HG02763 (cell line): ENCODE results near the gene GPRIN3.

Source experiments
- ATAC-seq: cut with Tn5 transposase; IDR thresholded peaks from one replicate; pipeline ENCODE4 v1.9.1; 2021; ENCODE audit warnings: mild to moderate bottlenecking, moderate library complexity; ENCODE audit not compliant: unreplicated experiment

The GPRIN3 gene

GRCh38 chr4:89294573-89295269 lies 12.9 kb downstream of the GPRIN3 start:
- peak; percentile 69 for ATAC-seq

DNA sequence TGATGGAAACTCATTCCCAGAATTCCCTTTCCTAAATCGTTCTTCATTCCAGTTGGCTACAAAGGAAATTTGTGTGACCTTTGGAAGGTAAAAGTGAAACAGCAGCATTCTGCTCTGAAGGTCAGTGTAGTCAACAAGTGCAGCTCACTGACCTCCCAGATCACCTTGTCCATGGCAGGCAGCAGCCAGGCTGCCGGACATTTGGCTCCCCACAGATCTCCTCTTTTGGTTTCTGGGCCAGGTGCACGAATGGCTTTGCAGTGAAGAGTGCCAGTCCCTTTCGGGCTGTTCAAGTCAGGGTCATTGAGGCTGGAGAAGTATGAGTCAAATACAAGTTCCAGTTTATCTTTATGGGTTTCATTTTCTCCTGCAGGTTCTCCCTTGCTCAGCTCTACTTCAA lies 14.3 kb downstream of the GPRIN3 start:
- ATAC-seq, result no peak

GRCh38 chr4:89290727-89291516 lies 16.7 kb downstream of the GPRIN3 start:
- peak; percentile 50 for ATAC-seq

DNA sequence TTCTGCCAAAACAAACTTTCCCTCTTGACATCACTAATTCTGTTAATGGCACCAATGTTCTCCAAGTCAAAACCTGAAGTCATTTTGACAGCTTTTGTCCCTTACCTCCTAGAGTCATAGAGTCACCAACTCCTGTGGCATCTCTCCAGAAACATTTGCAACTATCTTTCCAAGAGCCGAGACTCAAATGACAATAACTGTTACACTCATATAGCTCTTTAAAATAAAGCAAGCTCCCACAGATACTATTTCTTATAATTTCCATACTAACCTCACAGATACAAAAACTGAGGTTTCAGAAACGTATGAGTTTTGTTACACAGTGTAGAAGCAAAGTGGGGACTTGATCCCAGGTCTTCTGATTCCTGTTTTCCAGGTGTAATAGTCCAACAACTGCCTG lies 18.3 kb downstream of the GPRIN3 start:
- no peak for ATAC-seq

DNA sequence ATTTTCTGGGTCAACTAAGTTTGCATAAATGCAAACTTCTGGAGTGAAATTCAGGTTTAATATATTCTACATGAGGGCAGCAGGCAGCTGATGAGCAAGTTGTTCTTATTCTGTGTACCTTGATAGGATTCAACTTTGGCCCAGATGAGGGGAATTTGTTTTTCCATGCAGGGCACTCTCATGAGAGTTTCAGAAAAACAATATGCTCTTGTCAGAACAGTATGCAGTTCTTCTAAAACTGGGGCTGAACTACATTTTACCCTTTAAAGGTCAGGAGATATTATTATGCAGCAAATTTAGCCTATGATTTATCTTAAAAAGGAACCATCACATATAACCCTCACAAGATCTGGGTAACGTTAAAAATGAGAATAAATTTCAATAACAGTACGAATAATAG lies 19.2 kb downstream of the GPRIN3 start:
- no peak for ATAC-seq

- no peak for ATAC-seq
These were observed 19.7 kb downstream of the GPRIN3 start for GRCh38 chr4:89287945-89288344.

- ATAC-seq, result no peak
These were observed 21.9 kb downstream of the GPRIN3 start for GRCh38 chr4:89285745-89286144.

DNA sequence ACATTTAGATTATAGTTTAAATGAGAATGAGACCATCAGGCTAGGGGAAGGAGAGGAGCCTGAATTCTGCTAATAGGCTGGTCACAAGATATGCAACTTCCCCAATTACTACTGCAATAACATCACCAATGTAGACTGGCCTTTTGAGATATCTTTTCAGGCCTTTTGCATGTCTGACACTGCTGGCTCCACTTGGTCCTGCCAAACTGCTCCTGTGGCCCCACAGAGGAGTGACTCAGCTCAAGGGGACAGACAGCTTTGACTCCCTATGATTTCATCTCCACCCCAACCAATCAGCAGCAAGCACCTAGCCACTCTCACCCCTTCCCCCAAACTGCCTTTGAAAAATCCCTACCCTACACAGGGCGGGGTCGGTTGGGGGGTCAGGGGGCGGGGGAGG lies 22.8 kb downstream of the GPRIN3 start:
- ATAC-seq, result no peak

GRCh38 chr4:89284020-89284424 lies 23.6 kb downstream of the GPRIN3 start:
- no peak for ATAC-seq

DNA sequence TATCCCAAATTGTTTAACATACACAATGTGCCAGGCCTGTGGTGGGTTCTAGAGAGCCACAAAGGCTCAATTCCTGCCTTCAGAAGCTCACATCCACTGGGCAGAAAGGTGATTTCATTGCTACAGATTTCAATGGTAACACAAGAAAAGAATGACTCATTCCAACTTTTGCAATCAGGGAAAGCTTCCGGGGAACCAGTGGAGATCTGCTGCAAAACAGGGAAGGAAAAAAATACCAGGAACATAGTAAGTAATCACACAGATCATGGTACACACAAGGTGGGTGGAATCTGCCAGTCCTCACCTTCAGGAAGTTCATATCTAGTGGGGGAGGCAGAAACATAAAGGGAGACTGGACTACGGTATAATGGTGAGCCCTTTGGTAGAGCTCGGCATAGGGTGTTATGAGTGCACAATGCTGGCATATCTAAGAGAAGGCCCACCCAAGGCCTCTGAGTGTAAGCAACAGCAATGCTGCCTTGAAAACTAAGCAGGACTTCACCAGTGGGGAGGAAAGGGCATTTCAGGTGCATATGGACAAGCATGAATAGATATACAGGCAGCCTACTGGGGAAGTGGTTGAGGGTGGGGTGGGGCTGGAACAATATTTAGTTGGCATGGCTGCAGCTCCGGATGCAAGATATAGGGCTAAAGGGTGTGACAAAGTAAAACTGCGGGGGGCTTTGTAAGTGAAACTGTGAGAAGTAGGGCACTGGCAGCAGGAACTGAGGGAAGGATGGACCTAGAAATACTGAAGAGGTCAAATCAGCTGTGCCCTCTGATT lies 24.2 kb downstream of the GPRIN3 start:
- ATAC-seq, result no peak

DNA sequence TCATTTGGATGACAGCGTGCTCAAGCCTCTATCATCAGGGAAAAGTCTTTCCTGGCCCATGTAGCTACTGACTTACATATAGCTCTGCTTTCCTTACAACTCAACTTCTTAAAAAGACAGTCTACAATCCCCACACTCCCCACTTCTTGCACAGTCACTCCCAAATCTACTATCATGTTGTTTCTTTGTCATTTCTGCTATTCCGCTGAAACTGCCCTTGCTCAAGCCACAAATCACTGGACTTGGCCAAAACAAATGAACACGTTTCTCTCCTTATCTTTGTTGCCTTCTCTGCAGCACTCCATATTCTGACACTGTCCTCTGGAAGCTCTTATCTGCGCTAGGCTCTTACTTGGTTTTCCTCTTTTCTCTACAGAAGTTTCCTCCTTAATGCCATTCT lies 28.2 kb downstream of the GPRIN3 start:
- no peak for ATAC-seq

- ATAC-seq, result no peak
These were observed 30.2 kb downstream of the GPRIN3 start for GRCh38 chr4:89277412-89277811.

DNA sequence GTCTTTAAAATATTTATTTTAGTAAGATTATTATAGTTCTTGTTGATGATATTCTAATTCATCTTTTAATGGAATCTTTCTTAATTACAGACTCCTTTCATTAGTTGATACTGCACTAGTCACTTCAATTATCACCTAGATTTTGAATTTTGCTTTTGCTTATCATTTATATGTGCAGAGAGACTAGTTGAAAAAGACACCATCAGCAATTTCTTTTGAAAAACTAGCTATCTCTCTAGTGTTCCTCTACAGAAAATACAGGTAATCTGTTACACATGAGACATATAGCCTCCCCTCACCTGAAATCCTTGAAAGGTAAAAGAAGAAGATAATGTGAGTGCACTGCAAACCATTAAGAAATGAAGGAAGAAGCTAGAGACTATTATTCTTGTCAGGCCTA lies 31.3 kb downstream of the GPRIN3 start:
- no peak for ATAC-seq

DNA sequence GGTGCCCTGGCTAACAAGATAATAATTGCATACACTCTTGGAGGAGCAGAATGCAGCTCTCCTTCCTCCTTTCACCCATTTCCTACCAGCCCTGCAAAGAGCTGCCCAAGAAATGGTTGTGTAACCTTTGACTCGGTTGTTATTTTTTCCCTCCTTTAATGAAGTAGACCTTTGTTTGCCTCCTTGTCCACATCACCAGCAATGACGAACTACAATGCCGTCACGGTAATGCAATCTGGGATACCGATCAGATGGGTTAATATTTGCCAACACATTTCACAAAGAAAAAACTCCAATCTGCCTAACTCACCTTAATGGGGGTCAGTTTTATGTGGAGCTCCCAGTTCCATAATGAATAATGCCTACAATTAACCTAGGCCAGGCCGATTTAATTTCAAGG lies 32.0 kb downstream of the GPRIN3 start:
- no peak for ATAC-seq

DNA sequence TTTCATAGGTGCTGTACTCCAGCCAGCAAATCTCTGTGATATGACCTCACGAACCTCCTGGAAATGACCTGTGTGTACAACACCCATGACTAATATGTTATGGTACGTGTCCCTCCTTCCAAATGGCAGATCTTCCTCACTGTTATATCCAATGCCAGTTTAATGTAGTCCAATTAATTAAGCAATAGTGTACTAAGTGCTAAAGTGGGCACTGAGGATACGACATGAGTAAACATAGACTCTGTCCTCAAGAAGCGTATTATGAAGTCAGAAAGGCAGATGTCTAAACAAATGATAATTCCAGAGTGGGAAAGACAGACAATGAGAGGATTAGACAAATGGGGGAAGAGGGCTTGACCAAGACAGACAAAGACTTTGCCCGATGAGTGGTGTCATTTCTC lies 33.9 kb downstream of the GPRIN3 start:
- no peak for ATAC-seq

DNA sequence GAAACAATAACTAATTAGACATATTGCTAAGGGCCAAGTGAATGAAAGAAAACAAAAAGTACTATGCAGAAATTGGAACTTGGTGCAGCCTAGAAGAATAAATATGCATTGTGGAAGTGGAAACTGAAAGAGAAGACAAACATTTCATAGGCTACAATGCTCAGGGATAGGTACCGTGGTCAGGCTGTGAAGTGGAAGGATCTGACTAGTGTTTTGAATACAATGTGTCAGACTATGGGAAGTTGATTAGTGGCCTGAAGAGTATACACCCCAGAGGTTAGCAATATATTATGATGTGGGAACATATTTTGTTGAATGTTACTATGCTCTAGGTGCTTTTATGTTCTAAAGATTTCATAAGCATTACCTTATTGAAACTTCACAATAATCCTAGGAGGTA lies 36.8 kb downstream of the GPRIN3 start:
- ATAC-seq, result no peak

- ATAC-seq, result no peak
These were observed 38.4 kb downstream of the GPRIN3 start for GRCh38 chr4:89269121-89269666.

DNA sequence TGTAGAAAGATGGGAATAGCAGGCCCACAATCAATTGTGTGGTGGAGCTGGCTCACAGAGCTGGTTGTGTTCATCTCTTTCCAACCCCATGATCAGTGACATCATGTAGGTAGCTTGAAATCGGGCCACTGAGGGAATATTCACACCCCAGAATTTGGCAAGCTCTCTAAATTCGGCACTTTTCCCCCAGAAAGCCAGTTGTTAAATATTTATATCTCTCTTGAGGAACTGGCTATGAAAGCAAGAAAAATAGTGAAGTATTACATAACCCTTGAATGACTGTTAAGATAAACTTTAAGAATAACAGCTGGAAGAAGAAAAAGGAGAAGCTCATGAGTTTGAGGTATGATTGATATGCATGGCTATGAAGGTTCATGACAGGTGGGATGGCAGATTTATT lies 38.9 kb downstream of the GPRIN3 start:
- ATAC-seq, result no peak

DNA sequence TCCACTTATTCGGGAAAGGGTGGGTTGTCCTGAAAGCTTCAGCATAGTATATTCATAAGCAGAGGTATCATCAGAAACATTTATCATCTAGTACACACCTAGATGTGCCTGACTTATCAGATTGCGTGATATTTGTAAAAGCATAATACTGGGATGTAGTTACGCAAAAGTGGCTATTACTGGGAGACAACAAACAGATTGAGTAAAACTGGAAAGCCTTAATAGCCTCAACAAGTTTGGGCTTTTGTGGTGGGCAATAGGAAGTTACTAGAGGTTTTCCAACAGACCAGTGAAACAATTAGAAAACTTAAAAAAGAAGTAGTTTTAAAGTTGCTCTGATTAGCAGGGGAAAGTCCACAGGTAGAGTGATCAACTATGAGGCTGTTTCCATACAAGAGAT lies 39.8 kb downstream of the GPRIN3 start:
- no peak for ATAC-seq

DNA sequence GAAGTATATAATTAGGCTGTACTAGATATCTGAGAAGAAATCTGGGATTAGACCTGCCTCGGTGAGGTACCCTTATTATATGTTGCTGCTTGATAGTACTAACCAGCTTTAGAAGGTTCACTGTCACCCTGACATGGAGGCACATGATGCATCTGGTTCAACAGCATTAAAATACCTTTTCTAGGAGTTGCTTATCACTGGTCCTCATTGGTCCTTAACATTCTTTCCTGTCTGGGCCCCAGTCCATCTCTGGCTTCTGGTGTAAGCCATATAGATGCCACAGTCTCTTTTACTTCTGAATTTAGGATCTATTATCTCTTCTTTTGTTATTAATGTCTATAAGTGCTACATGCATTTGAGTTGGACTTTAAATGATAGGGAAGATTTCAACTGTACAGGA lies 40.2 kb downstream of the GPRIN3 start:
- no peak for ATAC-seq

DNA sequence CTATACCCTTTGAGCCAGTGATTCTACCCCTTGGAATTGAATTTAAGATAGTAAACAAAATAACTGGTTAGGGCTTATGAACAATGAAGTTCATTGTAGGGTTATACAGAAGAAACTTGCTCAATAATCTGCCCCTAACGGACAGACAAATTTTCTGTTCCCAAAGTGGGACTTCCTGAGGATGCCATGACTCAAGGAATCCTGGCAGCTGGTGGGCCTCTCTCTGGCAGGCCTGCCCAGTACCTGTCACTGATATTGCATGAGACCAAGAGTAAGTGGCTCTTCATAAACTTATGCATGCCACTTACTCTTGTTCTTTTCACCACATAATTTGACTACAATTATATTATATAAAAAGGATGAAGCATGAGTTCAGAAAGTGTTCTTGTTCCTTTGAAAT lies 41.5 kb downstream of the GPRIN3 start:
- no peak for ATAC-seq

DNA sequence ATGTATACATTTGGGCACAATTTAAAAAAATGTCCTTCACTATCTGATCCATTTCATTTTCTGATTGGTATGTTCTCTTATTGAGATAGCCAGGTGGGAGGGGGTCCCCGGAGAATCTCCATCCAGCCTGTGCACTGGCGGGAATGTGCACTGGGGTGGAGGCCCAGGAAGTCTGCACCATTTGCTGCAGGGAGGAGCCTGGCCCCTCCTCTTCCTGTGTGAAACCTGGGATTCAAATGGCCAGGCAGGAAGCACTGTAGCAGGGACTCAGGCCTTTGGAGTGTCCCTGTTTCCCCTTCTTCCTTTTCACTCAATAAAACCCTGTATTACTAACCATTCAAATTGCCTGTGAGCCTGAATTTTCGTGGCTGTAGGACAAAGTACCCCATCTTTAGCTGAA lies 44.3 kb downstream of the GPRIN3 start:
- ATAC-seq, result no peak
